ENCODE results near the gene DCDC1.

- TF ChIP-seq CTCF (conservative IDR thresholded peaks at IDR 0.05; ENCODE audit: low read length) (peak; percentile 48), EZH2phosphoT487 (IDR thresholded peaks at IDR 0.05; ENCODE audit: borderline replicate concordance, low read depth, low read length) (no peak)
Measured at GRCh38 chr11:31233425-31233824, 136.1 kb downstream of the DCDC1 start.
